H9 (cell line): ENCODE measurements around the gene SLC2A14. TPM values are rescaled to one million over a fixed set of nuclear protein-coding genes. Genes with fewer than 3 reads are reported as not detected.
A peak's percentile ranks its signal among the peaks of the same experiment; 100 is the strongest.

Experiments used
- DNase-seq: peaks from one replicate; pipeline ENCODE4 v3.0.0-alpha.2; 2017
- H2AFZ ChIP-seq: one replicate; pipeline ENCODE4 v1.6.1; 2013; ENCODE audit warnings: mild to moderate bottlenecking, low read length, control low read depth, moderate library complexity
- H2AK5ac ChIP-seq: 2 replicates; pipeline ENCODE4 v1.6.1; 2013; ENCODE audit warnings: low read length, control low read depth, mixed read lengths; ENCODE audit not compliant: insufficient read length
- H2BK120ac ChIP-seq: one replicate; pipeline ENCODE4 v1.6.1; 2013; ENCODE audit warnings: low read depth, mild to moderate bottlenecking, low read length, control low read depth, inconsistent platforms; ENCODE audit not compliant: poor library complexity, severe bottlenecking
- H2BK12ac ChIP-seq: 2 replicates; pipeline ENCODE4 v1.6.1; 2013; ENCODE audit warnings: low read length, control low read depth, mixed read lengths, low read depth; ENCODE audit not compliant: insufficient read length
- H2BK15ac ChIP-seq: 2 replicates; pipeline ENCODE4 v1.6.1; 2013; ENCODE audit warnings: low read depth, low read length, control low read depth
- H2BK20ac ChIP-seq: one replicate; pipeline ENCODE4 v1.6.1; 2013; ENCODE audit warnings: low read depth, mild to moderate bottlenecking, low read length, control low read depth, inconsistent platforms; ENCODE audit not compliant: poor library complexity, severe bottlenecking
- H2BK5ac ChIP-seq: 2 replicates; pipeline ENCODE4 v1.6.1; 2013; ENCODE audit warnings: low read length, control low read depth, mixed read lengths; ENCODE audit not compliant: insufficient read length
- H3K14ac ChIP-seq: 2 replicates; pipeline ENCODE4 v1.6.1; 2013; ENCODE audit warnings: low read length, control low read depth; ENCODE audit not compliant: insufficient read depth
- H3K18ac ChIP-seq: 2 replicates; pipeline ENCODE4 v1.6.1; 2013; ENCODE audit warnings: low read depth, mild to moderate bottlenecking, mixed read lengths, low read length, control low read depth; ENCODE audit not compliant: insufficient read length
- H3K23ac ChIP-seq: 2 replicates; pipeline ENCODE4 v1.6.1; 2013; ENCODE audit warnings: low read length, control low read depth, mixed read lengths, low read depth; ENCODE audit not compliant: insufficient read length
- H3K23me2 ChIP-seq: 2 replicates; pipeline ENCODE4 v1.6.1; 2013; ENCODE audit warnings: low read depth, mild to moderate bottlenecking, mixed read lengths, low read length, control low read depth; ENCODE audit not compliant: insufficient read length, poor library complexity, severe bottlenecking
- H3K27ac ChIP-seq: 2 replicates; pipeline ENCODE4 v1.5.1; 2013; ENCODE audit warnings: low read length, control low read depth, mixed read lengths, low read depth; ENCODE audit not compliant: insufficient read length
- H3K27me3 ChIP-seq: 2 replicates; pipeline ENCODE4 v1.6.1; 2013; ENCODE audit warnings: low read length, control low read depth, inconsistent platforms; ENCODE audit not compliant: insufficient read depth
- H3K4ac ChIP-seq: 2 replicates; pipeline ENCODE4 v1.6.1; 2013; ENCODE audit warnings: low read depth, mild to moderate bottlenecking, control low read depth, inconsistent platforms, low read length, moderate library complexity
- H3K4me1 ChIP-seq: 2 replicates; pipeline ENCODE4 v1.6.1; 2013; ENCODE audit warnings: low read length, control low read depth, inconsistent platforms; ENCODE audit not compliant: insufficient read depth
- H3K4me2 ChIP-seq: 2 replicates; pipeline ENCODE4 v1.6.1; 2013; ENCODE audit warnings: low read length, control low read depth, mixed read lengths; ENCODE audit not compliant: insufficient read length, insufficient read depth
- H3K56ac ChIP-seq: 2 replicates; pipeline ENCODE4 v1.6.1; 2013; ENCODE audit warnings: low read depth, mild to moderate bottlenecking, mixed read lengths, low read length, control low read depth; ENCODE audit not compliant: insufficient read length
- H3K79me1 ChIP-seq: 2 replicates; pipeline ENCODE4 v1.6.1; 2013; ENCODE audit warnings: low read depth, mild to moderate bottlenecking, moderate library complexity, low read length, control low read depth, inconsistent platforms; ENCODE audit not compliant: insufficient read depth, poor library complexity, severe bottlenecking
- H3K79me2 ChIP-seq: 2 replicates; pipeline ENCODE4 v1.6.1; 2013; ENCODE audit warnings: low read length, control low read depth, inconsistent platforms; ENCODE audit not compliant: insufficient read depth
- H3K9ac ChIP-seq: 2 replicates; pipeline ENCODE4 v1.6.1; 2013; ENCODE audit warnings: low read length, control low read depth, mixed read lengths; ENCODE audit not compliant: insufficient read length; ENCODE audit errors: extremely low read depth
- H3K9me3 ChIP-seq: one replicate; pipeline ENCODE4 v1.6.1; 2013; ENCODE audit warnings: low read depth, low read length, inconsistent platforms; ENCODE audit not compliant: control insufficient read depth
- H3T11ph ChIP-seq: one replicate; pipeline ENCODE4 v1.6.1; 2013; ENCODE audit warnings: mild to moderate bottlenecking, low read length, control low read depth, inconsistent platforms
- H4K20me1 ChIP-seq: one replicate; pipeline ENCODE4 v1.6.1; 2013; ENCODE audit not compliant: control insufficient read depth, insufficient read length, insufficient read depth
- H4K5ac ChIP-seq: 2 replicates; pipeline ENCODE4 v1.6.1; 2013; ENCODE audit warnings: low read depth, mild to moderate bottlenecking, mixed read lengths, low read length, control low read depth; ENCODE audit not compliant: insufficient read length
- H4K8ac ChIP-seq: replicated peaks from 2 replicates; pipeline ENCODE4 v1.6.1; 2013; ENCODE audit warnings: low read length, control low read depth, mixed read lengths, low read depth; ENCODE audit not compliant: insufficient read length
- H4K91ac ChIP-seq: 2 replicates; pipeline ENCODE4 v1.6.1; 2013; ENCODE audit warnings: low read depth, mild to moderate bottlenecking, moderate library complexity, mixed read lengths, low read length, control low read depth; ENCODE audit not compliant: insufficient read length
- H3K27ac Mint-ChIP-seq, 3 experiments: 2 replicates in 2 of 3; 3 replicates in 1 of 3; pipeline ENCODE4 v1.8.0; 2020 to 2021; ENCODE audit warnings: mixed read lengths in 3 of 3, mild to moderate bottlenecking in 1 of 3, moderate library complexity in 1 of 3
- H3K27me3 Mint-ChIP-seq: 2 replicates; pipeline ENCODE4 v1.8.0; 2021; ENCODE audit warnings: low read depth, mild to moderate bottlenecking, moderate library complexity, mixed read lengths
- H3K36me3 Mint-ChIP-seq, 3 experiments: 2 replicates in 2 of 3; 3 replicates in 1 of 3; pipeline ENCODE4 v1.8.0; 2020 to 2021; ENCODE audit warnings: low read depth in 3 of 3, mixed read lengths in 3 of 3; ENCODE audit not compliant: insufficient read depth in 1 of 3
- H3K4me1 Mint-ChIP-seq, 2 experiments: 2 replicates each; pipeline ENCODE4 v1.8.0; 2020; ENCODE audit warnings: mixed read lengths in 2 of 2
- H3K4me3 Mint-ChIP-seq, 2 experiments: 2 replicates in 1 of 2; 3 replicates in 1 of 2; pipeline ENCODE4 v1.8.0; 2020 to 2021; ENCODE audit warnings: mild to moderate bottlenecking in 2 of 2, mixed read lengths in 2 of 2, moderate library complexity in 1 of 2
- H3K9me3 Mint-ChIP-seq, 2 experiments: 2 replicates in 1 of 2; 3 replicates in 1 of 2; pipeline ENCODE4 v1.8.0; 2020; ENCODE audit warnings: mild to moderate bottlenecking in 2 of 2, mixed read lengths in 2 of 2, moderate library complexity in 1 of 2
- WGBS: extraction: QIAGEN DNeasy Blood & Tissue Kit; methylation state at CpG from one replicate; pipeline ENCODE4 v1.1.7; 2013; ENCODE audit warnings: missing lambda C conversion rate, low lambda C conversion rate, mixed read lengths; ENCODE audit not compliant: insufficient read length; ENCODE audit errors: extremely low coverage; 5-methylcytosine and 5-hydroxymethylcytosine counted together
- total RNA-seq: library from RNA; stranded (reverse); gene quantifications from 2 replicates; pipeline ENCODE4 v1.2.1, GENCODE V29; 2021
- TF ChIP-seq, protein P1 (sequence below): fragments of 200-600 bp; sonication (generic); conservative IDR thresholded peaks from 3 replicates; pipeline ENCODE4 v1.8.0; 2021; ENCODE audit warnings: antibody characterized with exemption, mild to moderate bottlenecking

Gene SLC2A14
- total RNA-seq, 1 experiment from 2014 or later = 19.1 TPM

DNA sequence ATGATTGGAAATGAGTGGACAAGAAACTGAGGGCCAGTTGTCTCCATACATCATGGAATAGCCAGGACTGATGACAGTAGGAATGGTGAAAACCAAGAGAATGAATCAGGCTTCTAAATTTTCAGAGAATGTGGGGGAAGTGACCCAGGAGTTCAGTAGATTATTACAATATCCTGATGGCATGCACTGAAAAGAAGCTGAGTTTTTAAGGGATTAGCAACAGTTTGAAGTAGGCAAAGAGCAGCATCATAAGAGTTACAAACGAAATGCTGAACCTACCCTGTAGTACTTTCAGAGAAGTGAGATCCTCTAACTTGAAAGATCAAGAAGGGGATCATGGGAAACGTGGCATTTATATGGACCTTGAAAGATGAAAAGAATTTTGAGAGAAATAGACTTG, 13.2 kb downstream of the SLC2A14 start:
- no peak overlapping the region for H3K4me3 Mint-ChIP-seq
- no peaks in the 10 kb centered on the region for H3K27me3 ChIP-seq
- no peak overlapping the region for H3K56ac ChIP-seq
- H2AFZ ChIP-seq = no peak overlapping the region
- no peak overlapping the region for H2AK5ac ChIP-seq
- WGBS = no CpG with 5 or more reads among the region's 2 CpGs
- no peaks in the 10 kb centered on the region for H3K9me3 ChIP-seq
- no peaks in the 10 kb centered on the region for H3K79me2 ChIP-seq
- H3K9me3 Mint-ChIP-seq = peaks cover 3 to 9% of the 10 kb centered on the region in 2 experiments; a peak in 3 of 5 replicates
- H3K27me3 Mint-ChIP-seq = no peaks in the 10 kb centered on the region
- H2BK5ac ChIP-seq = no peak overlapping the region
- no peaks in the 10 kb centered on the region for H3K23me2 ChIP-seq
- no peak overlapping the region for H4K91ac ChIP-seq
- H3K14ac ChIP-seq = no peak overlapping the region
- no peak overlapping the region for H3K4me2 ChIP-seq
- DNase-seq = no peak
- no peak overlapping the region for H4K8ac ChIP-seq
- no peak overlapping the region for H2BK15ac ChIP-seq
- H3K4ac ChIP-seq = no peak overlapping the region
- H3K9ac ChIP-seq = no peak overlapping the region
- H3K4me1 Mint-ChIP-seq = peaks cover 39 to 40% of the 10 kb centered on the region in 2 experiments
- peak overlapping the region; percentile 78 for H3K27ac ChIP-seq
- no peak overlapping the region for H4K5ac ChIP-seq
- H3T11ph ChIP-seq = no peak overlapping the region
- H3K36me3 Mint-ChIP-seq = peaks cover 5 to 15% (median 13%) of the 10 kb centered on the region in 3 experiments; a peak in 6 of 7 replicates
- peak overlapping the region; percentile 40 to 99 (median 99) for H3K27ac Mint-ChIP-seq
- H3K4me1 ChIP-seq = peaks cover 3% of the 10 kb centered on the region; the same call in 1 of the 2 replicates
- H3K18ac ChIP-seq = no peak overlapping the region
- no peaks in the 10 kb centered on the region for H3K79me1 ChIP-seq
- H2BK20ac ChIP-seq = no peak overlapping the region
- H2BK120ac ChIP-seq = no peak overlapping the region
- H4K20me1 ChIP-seq = no peaks in the 10 kb centered on the region
- TF ChIP-seq, protein P1, sequence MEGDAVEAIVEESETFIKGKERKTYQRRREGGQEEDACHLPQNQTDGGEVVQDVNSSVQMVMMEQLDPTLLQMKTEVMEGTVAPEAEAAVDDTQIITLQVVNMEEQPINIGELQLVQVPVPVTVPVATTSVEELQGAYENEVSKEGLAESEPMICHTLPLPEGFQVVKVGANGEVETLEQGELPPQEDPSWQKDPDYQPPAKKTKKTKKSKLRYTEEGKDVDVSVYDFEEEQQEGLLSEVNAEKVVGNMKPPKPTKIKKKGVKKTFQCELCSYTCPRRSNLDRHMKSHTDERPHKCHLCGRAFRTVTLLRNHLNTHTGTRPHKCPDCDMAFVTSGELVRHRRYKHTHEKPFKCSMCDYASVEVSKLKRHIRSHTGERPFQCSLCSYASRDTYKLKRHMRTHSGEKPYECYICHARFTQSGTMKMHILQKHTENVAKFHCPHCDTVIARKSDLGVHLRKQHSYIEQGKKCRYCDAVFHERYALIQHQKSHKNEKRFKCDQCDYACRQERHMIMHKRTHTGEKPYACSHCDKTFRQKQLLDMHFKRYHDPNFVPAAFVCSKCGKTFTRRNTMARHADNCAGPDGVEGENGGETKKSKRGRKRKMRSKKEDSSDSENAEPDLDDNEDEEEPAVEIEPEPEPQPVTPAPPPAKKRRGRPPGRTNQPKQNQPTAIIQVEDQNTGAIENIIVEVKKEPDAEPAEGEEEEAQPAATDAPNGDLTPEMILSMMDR = no peak
- no peak overlapping the region for H2BK12ac ChIP-seq
- no peak overlapping the region for H3K23ac ChIP-seq
